CD4-positive, CD25-positive, alpha-beta regulatory T cell (primary cell): ENCODE results near the gene SPATA46. TPM values are rescaled to one million over a fixed set of nuclear protein-coding genes. Genes with fewer than 3 reads are reported as not detected.

Experiments
- ATAC-seq, 2 donors: fragments of 150-1000 bp; cut with Tn5 transposase; one replicate each; pipeline ENCODE4 v1.10.0; 2021; ENCODE audit warnings: low read depth in 2 of 2, moderate number of reproducible peaks in 2 of 2, moderate library complexity in 1 of 2
- DNase-seq, 3 donors: peaks; one replicate each; pipeline versions ENCODE4 v3.0.0 to v3.0.0-alpha.2; 2012 to 2022; ENCODE audit warnings: mixed read lengths in 1 of 3
- H3K27ac ChIP-seq: one replicate; pipeline ENCODE4 v1.7.0; 2013; ENCODE audit warnings: mild to moderate bottlenecking, low read length; ENCODE audit not compliant: insufficient read depth, poor library complexity, severe bottlenecking
- H3K27me3 ChIP-seq: one replicate; pipeline ENCODE4 v1.7.0; 2013; ENCODE audit warnings: low read length; ENCODE audit not compliant: control insufficient read depth, insufficient read depth
- H3K36me3 ChIP-seq: one replicate; pipeline ENCODE4 v1.7.0; 2013; ENCODE audit warnings: mild to moderate bottlenecking, low read length, moderate library complexity; ENCODE audit not compliant: control insufficient read depth, insufficient read depth
- H3K4me1 ChIP-seq: 2 replicates; pipeline ENCODE4 v1.7.0; 2013; ENCODE audit warnings: mild to moderate bottlenecking, low read length; ENCODE audit not compliant: insufficient read depth, control insufficient read depth, poor library complexity, severe bottlenecking
- H3K4me3 ChIP-seq: one replicate; pipeline ENCODE4 v1.7.0; 2013; ENCODE audit warnings: low read depth, mild to moderate bottlenecking, low read length, moderate library complexity
- H3K9me3 ChIP-seq, 2 experiments: 1 replicate in 1 of 2; 2 replicates in 1 of 2; pipeline ENCODE4 v1.7.0; 2013; ENCODE audit warnings: low read length in 2 of 2, mild to moderate bottlenecking in 1 of 2, moderate library complexity in 1 of 2; ENCODE audit not compliant: control insufficient read depth in 2 of 2
- H3K27ac Mint-ChIP-seq, 3 donors: one replicate each; pipeline ENCODE4 v1.8.0; 2020 to 2022; ENCODE audit warnings: mild to moderate bottlenecking in 3 of 3, mixed read lengths in 3 of 3, moderate library complexity in 2 of 3
- H3K27me3 Mint-ChIP-seq: one replicate; pipeline ENCODE4 v1.8.0; 2022; ENCODE audit warnings: mild to moderate bottlenecking, mixed read lengths
- H3K36me3 Mint-ChIP-seq: one replicate; pipeline ENCODE4 v1.8.0; 2020; ENCODE audit warnings: mixed read lengths
- H3K4me1 Mint-ChIP-seq, 4 donors: one replicate each; pipeline ENCODE4 v1.8.0; 2020 to 2022; ENCODE audit warnings: mixed read lengths in 4 of 4, mild to moderate bottlenecking in 1 of 4
- H3K4me3 Mint-ChIP-seq, 4 donors: one replicate each; pipeline ENCODE4 v1.8.0; 2020 to 2022; ENCODE audit warnings: mild to moderate bottlenecking in 4 of 4, mixed read lengths in 4 of 4, moderate library complexity in 3 of 4
- H3K9me3 Mint-ChIP-seq, 7 donors: one replicate each; pipeline ENCODE4 v1.8.0; 2020 to 2022; ENCODE audit warnings: mixed read lengths in 7 of 7, mild to moderate bottlenecking in 3 of 7, moderate library complexity in 2 of 7
- polyA plus RNA-seq, 4 donors: library from polyadenylated mRNA; unstranded; fragments of 300-500 nt; fragmentation: Illumina TruSeq; gene quantifications; one replicate each; pipeline ENCODE4 v1.2.3, GENCODE V29; 2021
- total RNA-seq: library from RNA; stranded (reverse); gene quantifications from one replicate; pipeline ENCODE4 v1.2.3, GENCODE V29; 2022

SPATA46 gene
- total and polyA plus RNA-seq, 5 donors from 2014 or later = not detected

DNA sequence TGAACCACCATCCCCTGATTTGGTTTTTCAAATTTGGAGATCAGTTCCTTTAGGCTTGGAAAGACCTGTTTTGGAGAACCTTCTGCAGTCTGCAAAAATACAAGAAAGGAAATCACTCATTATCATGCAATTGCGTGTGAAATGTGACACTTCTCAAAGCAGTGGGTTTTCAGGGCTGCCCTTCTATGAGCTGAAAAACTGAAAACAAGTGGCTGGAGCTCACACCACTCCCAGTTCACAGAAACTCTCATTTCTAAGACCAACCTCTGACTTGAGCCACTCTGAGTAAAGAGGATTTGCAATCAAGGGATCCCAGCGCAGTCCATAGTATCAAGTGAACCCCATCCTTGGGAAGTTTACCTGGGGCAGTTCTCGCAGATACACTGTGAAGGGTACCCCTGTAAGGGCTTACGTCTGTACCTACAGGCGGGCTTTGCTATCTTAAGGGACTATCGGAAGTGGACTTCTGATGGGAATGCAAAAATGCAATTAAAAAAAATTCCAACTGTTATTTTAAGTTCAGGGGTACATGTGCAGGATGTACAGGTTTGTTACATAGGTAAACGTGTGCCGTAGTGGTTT, 22.4 kb upstream of the SPATA46 start:
- Mint-ChIP-seq H3K4me1 (no peaks in the 10 kb centered on the region), H3K4me3 (no peak overlapping the region), H3K9me3 (peaks cover 0 to 2% (median 0%) of the 10 kb centered on the region in 7 donors), H3K27ac (no peak overlapping the region), H3K27me3 (peaks cover 4% of the 10 kb centered on the region), H3K36me3 (no peaks in the 10 kb centered on the region)
- H3K27ac ChIP-seq = no peak overlapping the region
- no peaks in the 10 kb centered on the region for H3K4me1 ChIP-seq
- DNase-seq (no peak), ATAC-seq (no peak)
- H3K9me3 ChIP-seq = no peaks in the 10 kb centered on the region
- H3K36me3 ChIP-seq = no peaks in the 10 kb centered on the region
- no peak overlapping the region for H3K4me3 ChIP-seq
- peaks cover 7% of the 10 kb centered on the region for H3K27me3 ChIP-seq

DNA sequence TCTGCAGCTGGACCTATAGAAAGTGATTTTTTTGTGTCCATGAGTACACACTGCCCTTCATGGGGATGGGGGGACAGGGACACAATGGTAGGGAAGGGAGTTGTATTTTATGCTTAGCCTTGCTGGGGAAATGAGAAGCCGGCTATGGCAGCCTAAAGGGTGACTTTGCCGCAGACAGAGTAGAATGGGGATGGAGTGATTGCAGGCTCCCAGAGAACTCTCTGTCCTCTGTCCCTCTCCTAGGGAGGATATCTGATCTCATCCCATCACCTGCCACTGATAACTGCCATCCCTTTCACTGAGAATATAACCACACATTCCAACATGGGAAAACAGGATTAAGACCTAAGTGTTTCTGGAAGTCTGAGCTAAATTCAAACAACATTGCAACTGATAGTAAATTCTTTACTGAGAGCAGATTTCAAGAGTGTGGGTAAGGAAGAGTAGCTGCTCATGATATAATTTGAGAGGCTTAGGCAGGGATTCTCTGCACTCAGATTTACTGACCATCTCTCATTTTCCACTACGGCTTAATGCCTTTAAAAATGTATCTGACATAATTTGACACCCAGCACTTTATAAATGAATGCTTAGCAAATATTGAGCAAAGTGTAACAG, 21.4 kb upstream of the SPATA46 start:
- H3K27ac ChIP-seq = no peak overlapping the region
- ATAC-seq (no peak), DNase-seq (no peak)
- peaks cover 0 to 2% (median 0%) of the 10 kb centered on the region in 7 donors for H3K9me3 Mint-ChIP-seq
- H3K4me3 ChIP-seq = no peak overlapping the region
- no peaks in the 10 kb centered on the region for H3K36me3 Mint-ChIP-seq
- no peaks in the 10 kb centered on the region for H3K4me1 Mint-ChIP-seq
- no peaks in the 10 kb centered on the region for H3K4me1 ChIP-seq
- no peak overlapping the region for H3K27ac Mint-ChIP-seq
- no peaks in the 10 kb centered on the region for H3K36me3 ChIP-seq
- peaks cover 5% of the 10 kb centered on the region for H3K27me3 ChIP-seq
- peaks cover 4% of the 10 kb centered on the region for H3K27me3 Mint-ChIP-seq
- H3K9me3 ChIP-seq = no peaks in the 10 kb centered on the region
- no peak overlapping the region for H3K4me3 Mint-ChIP-seq

DNA sequence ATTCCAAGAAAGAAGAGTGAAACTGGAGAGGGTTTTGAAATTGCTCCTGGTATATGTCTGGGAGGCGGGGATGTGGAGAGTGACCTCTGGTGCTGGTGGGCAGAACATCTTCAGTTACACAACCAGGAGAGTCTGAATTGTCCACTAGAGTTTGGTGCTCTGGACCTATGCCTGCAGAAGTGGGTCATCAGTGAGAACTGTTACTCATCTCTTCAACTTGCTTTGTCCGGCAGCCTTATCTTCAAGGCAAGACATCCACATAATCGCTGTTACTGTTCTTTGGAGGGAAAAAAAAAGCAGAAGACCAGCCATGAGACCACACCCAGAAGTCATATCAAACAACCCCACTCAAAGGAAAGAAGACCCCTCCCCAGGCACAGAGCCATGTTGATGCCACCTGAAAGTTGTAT, 20.4 kb upstream of the SPATA46 start:
- Mint-ChIP-seq H3K27me3 (peaks cover 8% of the 10 kb centered on the region), H3K9me3 (peaks cover 0 to 2% (median 0%) of the 10 kb centered on the region in 7 donors), H3K27ac (no peak overlapping the region), H3K36me3 (no peaks in the 10 kb centered on the region), H3K4me1 (peaks cover 0 to 3% (median 0%) of the 10 kb centered on the region in 4 donors), H3K4me3 (no peak overlapping the region)
- DNase-seq (no peak), ATAC-seq (no peak)
- H3K36me3 ChIP-seq = no peaks in the 10 kb centered on the region
- H3K4me3 ChIP-seq = no peak overlapping the region
- no peaks in the 10 kb centered on the region for H3K4me1 ChIP-seq
- peaks cover 5% of the 10 kb centered on the region for H3K27me3 ChIP-seq
- no peaks in the 10 kb centered on the region for H3K9me3 ChIP-seq
- no peak overlapping the region for H3K27ac ChIP-seq

DNA sequence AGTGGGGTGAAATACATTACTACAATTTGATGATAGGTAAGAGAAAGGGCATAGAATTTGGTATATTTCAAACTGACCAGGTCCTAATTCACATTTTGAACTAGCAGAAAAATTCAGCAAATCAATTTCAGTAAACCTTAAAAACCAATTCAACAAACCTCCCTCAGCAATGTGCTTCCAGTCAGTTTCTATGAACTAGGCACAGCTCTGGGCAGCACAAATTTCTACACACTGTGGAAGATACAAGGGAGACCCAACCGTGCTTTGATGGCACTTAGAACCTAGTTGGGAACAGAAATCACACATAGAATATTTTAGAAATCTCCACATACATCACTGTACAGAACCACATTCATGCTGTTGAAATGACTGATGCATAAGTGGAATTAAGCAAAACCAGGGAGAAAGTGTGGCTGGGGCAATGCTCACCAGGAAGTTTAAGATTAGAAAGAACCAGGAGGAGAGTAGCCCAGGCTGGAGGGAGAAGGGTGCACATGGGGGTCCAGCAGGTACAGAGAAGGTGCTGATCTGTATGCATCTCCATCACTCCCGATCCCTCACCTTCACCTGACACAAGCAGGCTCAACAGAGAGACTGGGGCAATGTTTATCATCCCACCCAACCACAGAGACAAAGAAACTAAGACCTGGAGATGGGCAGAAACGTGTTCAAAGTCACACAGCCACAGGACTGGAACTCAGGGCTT, 19.7 kb upstream of the SPATA46 start:
- ATAC-seq = no peak
- Mint-ChIP-seq H3K36me3 (no peaks in the 10 kb centered on the region), H3K9me3 (peaks cover 0 to 2% (median 0%) of the 10 kb centered on the region in 7 donors), H3K27me3 (peaks cover 9% of the 10 kb centered on the region), H3K4me1 (peaks cover 0 to 5% (median 0%) of the 10 kb centered on the region in 4 donors), H3K4me3 (no peak overlapping the region), H3K27ac (no peak overlapping the region)
- Histone ChIP-seq H3K4me3 (no peak overlapping the region), H3K4me1 (no peaks in the 10 kb centered on the region), H3K36me3 (no peaks in the 10 kb centered on the region), H3K27ac (no peak overlapping the region), H3K27me3 (peaks cover 5% of the 10 kb centered on the region), H3K9me3 (no peaks in the 10 kb centered on the region)
- no peak for DNase-seq

DNA sequence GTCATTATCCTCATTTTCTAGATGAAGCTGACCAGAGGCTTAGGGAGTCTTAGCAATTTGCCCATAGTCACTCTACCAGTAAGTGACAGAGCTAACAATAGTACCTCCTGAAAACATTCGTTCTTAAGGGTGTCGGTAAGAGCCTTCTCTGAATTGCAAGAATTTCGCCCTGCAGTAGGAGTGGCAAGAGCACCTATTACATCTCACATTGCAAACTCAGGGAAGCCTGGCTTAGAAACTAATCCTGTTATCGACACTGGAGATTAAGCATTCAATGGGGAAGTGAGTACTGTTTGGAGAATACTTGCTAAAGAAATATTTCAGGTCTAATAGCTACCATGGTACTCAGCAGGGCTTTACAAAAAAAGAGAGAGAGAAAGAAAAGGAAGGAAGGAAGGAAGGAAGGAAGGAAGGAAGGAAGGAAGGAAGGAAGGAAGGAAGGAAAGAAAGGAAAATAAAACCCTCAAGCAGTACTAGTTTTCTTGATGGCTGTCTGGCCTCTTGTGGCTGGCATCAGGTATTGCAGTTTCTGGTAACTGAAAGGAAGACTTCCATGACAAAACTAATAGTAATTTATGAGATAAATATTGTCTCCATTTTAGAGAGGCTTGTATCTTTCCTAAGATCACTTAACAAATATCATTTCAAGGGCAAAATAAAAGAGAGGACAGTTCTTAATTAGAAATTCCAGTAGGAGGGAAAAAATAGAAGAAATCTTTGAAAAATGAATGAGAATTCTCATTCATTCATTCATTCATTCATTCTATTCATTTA, 15.3 kb upstream of the SPATA46 start:
- no peak overlapping the region for H3K27ac ChIP-seq
- Mint-ChIP-seq H3K9me3 (no peaks in the 10 kb centered on the region), H3K4me3 (no peak overlapping the region), H3K27me3 (peaks cover 11% of the 10 kb centered on the region), H3K36me3 (no peaks in the 10 kb centered on the region), H3K27ac (no peak overlapping the region), H3K4me1 (peaks cover 0 to 5% (median 0%) of the 10 kb centered on the region in 4 donors)
- no peak for ATAC-seq
- H3K27me3 ChIP-seq = peaks cover 3% of the 10 kb centered on the region
- no peak overlapping the region for H3K4me3 ChIP-seq
- H3K36me3 ChIP-seq = no peaks in the 10 kb centered on the region
- H3K9me3 ChIP-seq = no peaks in the 10 kb centered on the region
- DNase-seq = peak in 2 of 3 donors; percentile 5 to 37
- H3K4me1 ChIP-seq = no peaks in the 10 kb centered on the region

DNA sequence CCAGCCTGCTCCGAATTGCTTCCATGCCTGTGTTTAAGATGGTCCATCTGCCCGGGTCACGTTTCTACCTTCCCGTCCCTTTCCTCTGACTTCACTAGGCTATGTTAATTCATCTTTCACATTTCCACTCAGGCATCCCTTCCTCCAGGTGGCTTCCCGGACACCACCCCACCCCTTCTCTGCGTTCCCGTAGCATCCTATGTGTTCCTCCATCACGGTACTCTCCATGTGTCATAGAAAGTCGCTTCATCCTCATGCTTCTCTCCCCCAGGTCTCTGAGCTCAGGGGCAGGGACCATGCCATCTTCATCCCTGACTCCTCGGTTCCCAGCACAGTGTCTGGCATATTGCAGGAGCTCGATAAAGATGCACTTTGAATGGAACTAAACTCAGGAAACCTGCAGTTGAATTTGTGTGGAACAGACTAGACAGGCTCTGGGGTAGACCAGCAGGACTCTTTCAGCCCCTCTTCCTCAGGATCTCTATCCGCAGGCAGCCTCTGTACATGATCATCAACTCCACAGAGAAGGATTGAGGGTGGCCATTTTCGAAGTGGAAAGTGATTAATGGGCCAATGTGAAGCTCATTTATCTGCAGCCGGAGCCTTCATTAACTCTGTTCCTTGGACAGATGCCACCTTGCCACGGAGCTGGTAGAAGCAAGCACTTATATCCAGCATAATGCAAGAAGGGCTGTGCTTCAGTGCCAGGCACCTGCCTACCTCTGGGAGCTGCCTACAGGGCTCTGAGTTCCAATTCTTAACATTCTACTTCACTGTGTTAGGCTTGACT, 13.9 kb upstream of the SPATA46 start:
- Histone ChIP-seq H3K36me3 (no peaks in the 10 kb centered on the region), H3K27me3 (no peaks in the 10 kb centered on the region), H3K4me1 (no peaks in the 10 kb centered on the region), H3K9me3 (no peaks in the 10 kb centered on the region), H3K4me3 (no peak overlapping the region), H3K27ac (no peak overlapping the region)
- no peak overlapping the region for H3K4me3 Mint-ChIP-seq
- H3K36me3 Mint-ChIP-seq = no peaks in the 10 kb centered on the region
- peaks cover 0 to 5% (median 0%) of the 10 kb centered on the region in 4 donors for H3K4me1 Mint-ChIP-seq
- ATAC-seq (no peak), DNase-seq (no peak)
- no peak overlapping the region for H3K27ac Mint-ChIP-seq
- H3K9me3 Mint-ChIP-seq = no peaks in the 10 kb centered on the region
- H3K27me3 Mint-ChIP-seq = peaks cover 11% of the 10 kb centered on the region

DNA sequence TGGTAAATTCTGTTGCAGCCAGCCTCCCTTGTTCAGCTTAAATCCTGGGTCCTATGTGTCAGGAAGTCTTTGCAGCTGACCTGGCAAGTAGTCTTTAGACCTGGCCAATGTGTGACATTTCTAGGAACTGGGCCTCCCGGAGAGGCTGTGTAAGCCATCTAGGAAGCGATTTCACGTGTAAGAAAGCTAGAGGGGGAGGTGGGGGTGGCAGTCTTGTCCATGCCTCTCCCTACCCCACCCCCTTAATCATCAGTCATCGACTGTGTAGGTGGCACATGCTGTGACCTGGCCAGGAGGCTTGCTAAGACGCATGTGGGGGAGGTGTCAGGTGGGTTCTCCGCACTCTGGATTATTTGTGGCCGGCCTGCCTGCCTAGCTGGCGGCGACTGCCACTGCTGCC, 13.3 kb upstream of the SPATA46 start:
- no peak overlapping the region for H3K27ac Mint-ChIP-seq
- H3K4me1 Mint-ChIP-seq = peaks cover 0 to 5% (median 0%) of the 10 kb centered on the region in 4 donors
- Histone ChIP-seq H3K27me3 (no peaks in the 10 kb centered on the region), H3K36me3 (no peaks in the 10 kb centered on the region), H3K4me3 (no peak overlapping the region), H3K4me1 (no peaks in the 10 kb centered on the region), H3K9me3 (no peaks in the 10 kb centered on the region), H3K27ac (no peak overlapping the region)
- H3K4me3 Mint-ChIP-seq = no peak overlapping the region
- H3K27me3 Mint-ChIP-seq = peaks cover 11% of the 10 kb centered on the region
- no peak for DNase-seq
- H3K36me3 Mint-ChIP-seq = no peaks in the 10 kb centered on the region
- no peak for ATAC-seq
- no peaks in the 10 kb centered on the region for H3K9me3 Mint-ChIP-seq
